ENCODE measurements around the gene B3GALNT2.

The B3GALNT2 gene

GRCh38 chr1:235454021-235454420 is 50.2 kb downstream of the B3GALNT2 start:
- no peak for DNase-seq (ENCODE audit: low read depth, low spot score)

DNA sequence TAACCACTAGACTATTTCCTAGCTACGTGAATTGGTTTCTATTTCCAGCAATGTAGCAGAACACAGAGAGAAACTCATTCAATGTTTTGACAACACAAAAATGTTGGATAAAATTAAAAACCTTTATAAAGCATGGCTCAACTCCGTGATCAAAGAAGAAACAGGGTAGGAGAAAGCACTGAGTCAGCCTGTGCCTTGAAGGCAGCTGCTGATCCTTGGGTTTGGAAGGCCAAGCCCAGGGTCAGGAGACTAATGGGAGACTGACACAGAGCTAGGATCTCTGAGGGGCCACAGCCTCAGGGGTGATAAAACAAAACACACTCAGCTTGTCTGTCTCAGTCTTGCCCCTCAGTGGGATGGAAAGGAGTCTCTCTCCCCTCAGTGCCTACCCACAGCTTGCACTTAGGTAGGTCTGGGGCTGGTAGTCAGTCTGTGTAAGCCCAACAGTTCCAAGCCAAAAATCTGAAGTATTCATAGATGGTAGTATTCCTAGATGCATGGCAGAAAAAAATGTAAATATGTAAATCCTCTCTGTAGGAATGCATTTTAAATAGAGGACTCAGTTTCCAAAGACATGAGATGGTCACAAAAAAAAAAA is 53.3 kb downstream of the B3GALNT2 start:
- DNase-seq (ENCODE audit: low read depth, low spot score), result peak; percentile 18

GRCh38 chr1:235450433-235450832 is 53.8 kb downstream of the B3GALNT2 start:
- no peak for DNase-seq (ENCODE audit: low read depth, low spot score)

GRCh38 chr1:235448616-235449015 is 55.6 kb downstream of the B3GALNT2 start:
- DNase-seq (ENCODE audit: low read depth, low spot score), result no peak

- no peak for DNase-seq (ENCODE audit: low read depth, low spot score)
These were observed 61.3 kb downstream of the B3GALNT2 start for GRCh38 chr1:235442788-235443429.

GRCh38 chr1:235441159-235441685 is 63.0 kb downstream of the B3GALNT2 start:
- no peak for DNase-seq (ENCODE audit: low read depth, low spot score)

DNA sequence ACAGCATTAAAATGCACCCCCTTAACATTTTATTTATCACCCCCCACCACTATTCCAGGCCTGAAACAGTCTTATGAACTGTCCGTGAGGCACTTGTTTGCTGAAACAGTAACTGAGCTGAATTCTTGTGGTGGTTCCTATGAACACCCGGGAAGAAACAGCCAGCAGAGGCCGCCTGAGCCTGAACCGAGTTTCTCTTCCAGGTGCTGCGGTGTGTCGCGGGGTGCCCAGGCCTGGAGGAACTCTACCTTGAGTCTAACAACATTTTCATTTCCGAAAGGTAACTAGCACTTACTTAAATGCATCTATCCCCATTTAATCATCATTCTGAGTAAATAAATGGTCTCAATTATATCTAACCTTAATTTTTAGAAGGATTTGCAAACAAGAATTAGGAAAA is 70.3 kb downstream of the B3GALNT2 start:
- no peak for DNase-seq (ENCODE audit: low read depth, low spot score)

- no peak for DNase-seq (ENCODE audit: low read depth, low spot score)
These were observed 73.3 kb downstream of the B3GALNT2 start for GRCh38 chr1:235430991-235431390.

DNA sequence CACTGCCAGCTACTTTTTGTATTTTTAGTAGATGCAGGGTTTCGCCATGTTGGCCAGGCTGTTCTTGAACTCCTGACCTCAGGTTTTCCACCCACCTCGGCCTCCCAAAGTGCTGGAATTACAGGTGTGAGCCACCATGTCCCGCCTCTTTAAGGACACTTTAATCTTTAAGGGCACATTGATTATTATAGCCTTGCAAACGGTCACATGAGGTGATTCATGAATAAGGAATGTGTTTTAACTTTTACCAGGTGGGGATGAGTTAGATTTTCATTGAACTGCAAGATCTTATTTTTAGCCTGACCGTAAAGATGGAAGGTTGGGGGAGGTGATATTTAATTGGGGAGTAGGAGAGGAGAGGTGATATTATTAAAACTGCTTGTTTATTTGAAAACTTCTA is 75.1 kb downstream of the B3GALNT2 start:
- DNase-seq (ENCODE audit: low read depth, low spot score), result no peak

DNA sequence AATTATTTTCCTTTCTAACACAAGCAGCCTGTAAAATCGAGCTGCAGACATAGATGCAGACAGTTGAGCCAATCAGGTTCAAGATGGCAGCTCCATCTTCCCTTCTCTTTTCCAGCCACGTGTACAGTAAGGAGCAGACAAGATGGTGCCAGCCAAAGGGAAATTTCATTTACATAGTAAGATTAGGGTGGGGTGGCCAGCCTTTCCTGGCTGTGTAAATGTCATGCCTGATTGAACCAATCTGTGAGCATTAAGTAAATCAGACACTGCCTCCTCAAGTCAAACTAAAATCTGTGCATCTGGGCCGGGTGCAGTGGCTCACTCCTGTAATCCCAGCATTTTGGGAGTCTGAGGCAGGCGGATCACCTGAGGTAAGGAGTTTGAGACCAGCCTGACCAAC is 76.8 kb downstream of the B3GALNT2 start:
- DNase-seq (ENCODE audit: low read depth, low spot score), result no peak

GRCh38 chr1:235426680-235427079 is 77.6 kb downstream of the B3GALNT2 start:
- no peak for DNase-seq (ENCODE audit: low read depth, low spot score)

GRCh38 chr1:235426143-235426542 is 78.1 kb downstream of the B3GALNT2 start:
- no peak for DNase-seq (ENCODE audit: low read depth, low spot score)

DNA sequence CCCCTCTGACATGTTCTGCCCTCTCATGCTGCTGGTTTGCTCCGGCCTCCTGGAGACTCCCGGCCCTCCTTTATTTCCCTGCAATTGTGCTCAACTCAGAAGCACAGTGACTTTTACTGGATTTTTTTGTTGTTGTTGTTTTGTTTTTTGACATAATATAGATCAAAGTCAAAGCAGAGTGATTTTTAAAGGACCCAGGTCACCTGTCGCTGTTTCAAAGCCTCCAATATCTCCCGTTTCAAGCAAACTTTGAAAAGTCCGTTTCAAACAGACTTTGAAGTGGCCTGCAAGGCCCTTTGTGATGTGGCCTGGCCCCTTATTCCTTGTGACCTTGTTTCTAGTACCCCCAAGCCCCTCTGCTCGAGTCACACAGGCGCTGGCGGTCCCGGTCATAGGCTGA is 78.9 kb downstream of the B3GALNT2 start:
- DNase-seq (ENCODE audit: low read depth, low spot score), result no peak

GRCh38 chr1:235424092-235424491 is 80.2 kb downstream of the B3GALNT2 start:
- DNase-seq (ENCODE audit: low read depth, low spot score), result no peak

GRCh38 chr1:235423214-235423652 is 81.0 kb downstream of the B3GALNT2 start:
- DNase-seq (ENCODE audit: low read depth, low spot score), result no peak

DNA sequence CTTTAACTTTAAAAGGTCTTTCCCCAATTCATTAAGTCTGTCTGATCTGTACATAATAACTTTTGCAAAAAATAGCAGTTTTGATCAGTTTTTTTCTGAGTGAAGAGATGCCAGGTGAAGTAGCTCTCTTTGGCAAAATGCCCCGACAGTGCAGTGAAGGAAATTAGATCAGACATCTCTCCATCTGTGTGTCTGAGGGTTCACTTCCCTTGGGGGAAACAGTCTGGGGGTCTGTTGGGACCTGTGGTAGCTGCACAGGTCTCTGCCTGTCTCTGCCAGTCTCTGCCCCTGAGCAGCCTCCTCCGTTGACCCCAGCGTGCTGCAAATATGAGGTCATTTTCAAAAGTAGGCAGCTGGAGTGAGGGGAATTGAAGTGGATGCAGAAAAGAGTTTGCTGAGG is 82.5 kb downstream of the B3GALNT2 start:
- DNase-seq (ENCODE audit: low read depth, low spot score), result no peak

- DNase-seq (ENCODE audit: low read depth, low spot score), result peak; percentile 79
These were observed 87.1 kb downstream of the B3GALNT2 start for GRCh38 chr1:235417086-235417697.

- DNase-seq (ENCODE audit: low read depth, low spot score), result no peak
These were observed 87.6 kb downstream of the B3GALNT2 start for GRCh38 chr1:235416662-235417049.

DNA sequence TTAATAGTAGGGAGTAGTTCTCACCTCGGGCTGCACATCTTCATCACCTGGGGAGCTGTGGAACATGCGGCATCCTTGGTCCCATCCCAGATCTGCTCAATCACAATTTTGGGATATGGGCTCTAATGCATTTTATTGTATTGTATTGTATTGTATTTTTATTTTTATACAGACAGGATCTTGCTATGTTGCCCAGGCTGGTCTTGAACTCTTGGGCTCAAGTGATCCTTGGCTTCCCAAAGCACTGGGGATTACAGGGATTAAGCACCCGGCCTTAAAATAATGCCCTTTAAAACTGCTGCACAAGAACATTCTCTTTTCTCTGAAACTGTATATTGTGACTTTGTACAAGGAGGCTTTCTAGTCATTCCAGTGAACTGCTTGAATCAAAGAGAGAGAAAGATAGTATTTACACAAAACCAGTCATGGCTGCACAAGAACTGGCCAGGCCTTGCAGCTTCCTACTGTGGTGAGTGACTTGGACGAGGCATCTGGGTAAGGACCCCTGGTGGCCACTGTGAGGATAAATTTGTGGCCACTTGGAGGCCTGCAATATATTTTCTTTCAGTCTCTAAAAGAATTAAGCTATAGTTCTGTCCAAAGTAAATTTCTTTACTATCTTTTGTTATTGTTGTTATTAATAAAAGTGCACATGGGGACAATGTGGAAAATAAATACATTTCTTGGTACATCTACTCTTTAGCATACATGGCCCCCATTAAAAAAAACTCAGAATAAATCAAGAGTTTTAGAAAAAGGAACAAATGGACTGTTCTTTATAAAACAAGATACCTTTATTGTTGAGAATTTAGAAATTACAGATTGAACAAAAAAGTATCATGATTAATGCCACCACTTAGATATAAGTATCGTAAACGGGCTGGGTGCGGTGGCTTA is 89.0 kb downstream of the B3GALNT2 start:
- peak; percentile 74 for DNase-seq (ENCODE audit: low read depth, low spot score)

DNA sequence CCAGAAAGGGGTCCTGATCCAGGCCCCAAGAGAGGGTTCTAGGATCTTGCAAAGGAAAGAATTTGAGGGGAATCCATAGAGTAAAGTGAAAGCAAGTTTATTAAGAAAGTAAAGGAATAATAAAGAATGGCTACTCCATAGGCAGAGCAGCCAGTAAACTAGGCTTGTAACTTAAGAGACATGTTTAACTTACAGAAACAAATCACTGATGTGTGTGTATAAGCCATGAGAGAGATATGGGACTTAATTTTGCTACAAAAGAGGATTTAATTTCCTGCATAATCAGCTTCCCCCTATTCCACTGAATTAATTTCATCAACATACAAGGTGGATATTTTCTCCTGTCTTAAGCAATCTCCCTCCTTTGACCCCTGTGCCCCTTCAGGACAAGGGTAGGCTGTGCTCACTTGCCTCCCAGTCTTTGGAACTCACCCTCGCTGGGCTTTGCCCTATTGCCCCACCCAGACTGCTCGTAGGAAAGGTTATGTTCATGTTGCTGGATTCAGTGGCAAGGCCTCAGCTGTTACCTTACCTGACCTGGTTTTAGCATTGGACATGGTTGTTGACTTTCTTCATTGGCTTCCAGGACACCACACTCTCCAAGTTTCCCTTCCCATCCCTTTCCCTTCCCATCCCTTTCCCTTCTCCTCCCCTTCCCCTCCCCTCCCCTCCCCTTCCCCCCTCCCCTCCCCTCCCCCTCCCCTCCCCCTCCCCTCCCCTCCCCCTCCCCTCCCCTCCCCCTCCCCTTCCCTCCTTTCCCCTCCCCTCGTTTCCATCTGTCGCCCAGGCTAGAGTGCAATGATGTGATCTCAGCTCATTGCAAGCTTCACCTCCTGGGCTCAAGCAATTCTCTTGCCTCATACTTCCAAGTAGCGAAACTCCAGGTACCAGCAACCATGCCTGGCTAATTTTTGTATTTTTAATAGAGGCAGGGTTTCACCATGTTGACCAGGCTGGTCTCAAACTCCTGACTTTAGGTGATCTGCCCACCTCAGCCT is 92.5 kb downstream of the B3GALNT2 start:
- no peak for DNase-seq (ENCODE audit: low read depth, low spot score)

- no peak for DNase-seq (ENCODE audit: low read depth, low spot score)
These were observed 93.8 kb downstream of the B3GALNT2 start for GRCh38 chr1:235410467-235410866.
